K562 (cell line): ENCODE measurements around the gene CPSF4. TPM values are rescaled to one million over a fixed set of nuclear protein-coding genes. Genes with fewer than 3 reads are reported as not detected.

ENCODE experiments used
- ATAC-seq: fragments of 200-7000 bp; cut with Tn5 transposase; 3 replicates; pipeline ENCODE4 v1.9.1; 2020; ENCODE audit warnings: moderate library complexity
- BruUV-seq: library from RNA; stranded (reverse); fragments of 400-500 nt; replicated peaks from 2 replicates; lab custom pipeline; 2021; lab: Mats Ljungman, UMichigan
- CTCF ChIA-PET: fragments of 300-600 bp; formaldehyde crosslinking; extraction: SDS; loops from one replicate; lab custom pipeline; 2021; ENCODE audit warnings: low intra/inter-chr PET ratio; lab: Yijun Ruan, JAX
- POLR2A ChIA-PET: fragments of 300-600, 350-650 bp; sonication (Branson Sonifier 250); formaldehyde crosslinking; extraction: SDS; loops from one replicate; lab custom pipeline; 2021; ENCODE audit warnings: antibody characterized with exemption, inconsistent platforms; lab: Yijun Ruan, JAX
- DNase-seq, 4 experiments: peaks; one replicate each; pipeline versions ENCODE4 v3.0.0 to v3.0.0-alpha.2; 2011 to 2018; ENCODE audit warnings: low spot score in 3 of 4, mixed read lengths in 3 of 4; ENCODE audit errors: extremely low read depth in 1 of 4
- FAIRE-seq: peaks from 2 replicates; lab custom pipeline; 2011; peaks lifted over from hg19 to GRCh38; lab: Jason Lieb, UNC
- H2AFZ ChIP-seq: 2 replicates; pipeline ENCODE4 v1.6.0; 2011; ENCODE audit warnings: low read depth, low read length, control low read depth, inconsistent platforms
- H3K27ac ChIP-seq: fragments of 200-600 bp; 3 replicates; pipeline ENCODE4 v1.8.0; 2011; ENCODE audit warnings: low read depth, mild to moderate bottlenecking, control low read depth, inconsistent platforms, low read length, moderate library complexity, mixed read lengths; ENCODE audit errors: extremely low read depth
- H3K27me3 ChIP-seq, 2 experiments: fragments of 300-600 bp in 1 of 2; 2 replicates in 1 of 2; 3 replicates in 1 of 2; pipeline versions ENCODE4 v1.6.0 to v1.8.0; 2011; ENCODE audit warnings: inconsistent platforms in 2 of 2, low read length in 2 of 2, mild to moderate bottlenecking in 1 of 2, mixed read lengths in 1 of 2, moderate library complexity in 1 of 2; ENCODE audit not compliant: control insufficient read depth in 2 of 2, insufficient read depth in 2 of 2
- H3K36me3 ChIP-seq: fragments of 300-600 bp; 3 replicates; pipeline ENCODE4 v1.8.0; 2011; ENCODE audit warnings: mild to moderate bottlenecking, low read length, inconsistent platforms; ENCODE audit not compliant: control insufficient read depth, insufficient read depth
- H3K4me1 ChIP-seq, 2 experiments: fragments of 200-600 bp in 1 of 2; replicated peaks in 1 of 2; 2 replicates in 1 of 2; 3 replicates in 1 of 2; pipeline versions ENCODE4 v1.5.1 to v1.8.0; 2011; ENCODE audit warnings: inconsistent platforms in 2 of 2, low read length in 2 of 2, mild to moderate bottlenecking in 1 of 2, mixed read lengths in 1 of 2, moderate library complexity in 1 of 2; ENCODE audit not compliant: control insufficient read depth in 2 of 2, insufficient read depth in 2 of 2
- H3K4me2 ChIP-seq: 2 replicates; pipeline ENCODE4 v1.6.1; 2011; ENCODE audit warnings: low read length, control low read depth, inconsistent platforms, mixed read lengths; ENCODE audit not compliant: insufficient read depth
- H3K4me3 ChIP-seq: fragments of 200-600 bp; sonication (generic), shearing (Covaris generic); 2 replicates; pipeline ENCODE4 v1.5.1; 2016; ENCODE audit warnings: control low read depth, inconsistent platforms
- H3K79me2 ChIP-seq: fragments of 200-600 bp; 3 replicates; pipeline ENCODE4 v1.8.0; 2011; ENCODE audit warnings: low read length, inconsistent platforms; ENCODE audit not compliant: control insufficient read depth, insufficient read depth
- H3K9ac ChIP-seq, 2 experiments: 2 replicates each; pipeline versions ENCODE4 v1.6.0 to v1.6.1; 2011; ENCODE audit warnings: low read depth in 2 of 2, low read length in 2 of 2, control low read depth in 1 of 2, inconsistent platforms in 1 of 2, mild to moderate bottlenecking in 1 of 2, mixed read lengths in 1 of 2; ENCODE audit not compliant: insufficient read depth in 1 of 2
- H3K9me1 ChIP-seq: one replicate; pipeline ENCODE4 v1.6.0; 2011; ENCODE audit warnings: inconsistent platforms, mild to moderate bottlenecking, low read length, moderate library complexity; ENCODE audit not compliant: control insufficient read depth, insufficient read depth
- H3K9me3 ChIP-seq: replicated peaks from 2 replicates; pipeline ENCODE4 v1.5.1; 2011; ENCODE audit warnings: low read depth, low read length, inconsistent platforms; ENCODE audit not compliant: control insufficient read depth, insufficient read depth
- H4K20me1 ChIP-seq: replicated peaks from 2 replicates; pipeline ENCODE4 v1.6.1; 2011; ENCODE audit warnings: low read length, inconsistent platforms, mixed read lengths; ENCODE audit not compliant: control insufficient read depth, insufficient read depth
- CBFB ChIP-seq: sonication (generic); formaldehyde crosslinking; IDR thresholded peaks from 2 replicates; pipeline ENCODE4 v1.4.0; 2020; ENCODE audit warnings: mild to moderate bottlenecking, missing genetic modification reagents
- ETV5 ChIP-seq: sonication (generic); formaldehyde crosslinking; IDR thresholded peaks from 2 replicates; pipeline ENCODE4 v1.4.0; 2020; ENCODE audit warnings: low read depth, mild to moderate bottlenecking, missing genetic modification reagents
- ILF3 ChIP-seq: fragments of 450-650 bp; IDR thresholded peaks from 2 replicates; pipeline ENCODE4 v1.6.1; 2018; ENCODE audit warnings: antibody characterized with exemption, mild to moderate bottlenecking, moderate library complexity, borderline replicate concordance
- MAZ ChIP-seq, 2 experiments: fragments of 450-650 bp in 1 of 2; sonication (generic) in 1 of 2; formaldehyde crosslinking; IDR thresholded peaks in 1 of 2; conservative IDR thresholded peaks in 1 of 2; 2 replicates each; pipeline versions ENCODE4 v1.4.0 to v1.5.0; 2020; ENCODE audit warnings: mild to moderate bottlenecking in 1 of 2, missing genetic modification reagents in 1 of 2
- NBN ChIP-seq: fragments of 450-650 bp; IDR thresholded peaks from 2 replicates; pipeline ENCODE4 v1.6.1; 2016; ENCODE audit warnings: low read depth, mild to moderate bottlenecking
- PTBP1 ChIP-seq: fragments of 200-400 bp; formaldehyde crosslinking; IDR thresholded peaks from 2 replicates; pipeline ENCODE4 v1.6.1; 2017; ENCODE audit warnings: low read depth, low read length
- SIN3B ChIP-seq: fragments of 450-650 bp; IDR thresholded peaks from 2 replicates; pipeline ENCODE4 v1.6.1; 2017; ENCODE audit warnings: low read depth, mild to moderate bottlenecking, moderate library complexity
- SLC30A9 ChIP-seq: fragments of 250-450 bp; sonication (Bioruptor Pico); IDR thresholded peaks from 2 replicates; pipeline ENCODE4 v1.8.0; 2022; ENCODE audit warnings: mild to moderate bottlenecking, moderate library complexity
- SMAD3 ChIP-seq: fragments of 450-650 bp; formaldehyde crosslinking; conservative IDR thresholded peaks from 2 replicates; pipeline ENCODE4 v1.4.0; 2020; ENCODE audit warnings: mild to moderate bottlenecking
- ZNF644 ChIP-seq: fragments of 200-800 bp; sonication (Bioruptor generic); IDR thresholded peaks from 2 replicates; pipeline ENCODE4 v1.6.1; 2016; ENCODE audit warnings: low read depth, missing genetic modification characterization, missing compliant biosample characterization
- WGBS: fragments of 100-300 bp; shearing (Covaris generic); methylation state at CpG from one replicate; pipeline ENCODE4 v1.1.6; 2016; ENCODE audit warnings: low coverage, mixed read lengths; ENCODE audit not compliant: insufficient coverage; ENCODE audit errors: missing lambda C conversion rate; 5-methylcytosine and 5-hydroxymethylcytosine counted together
- in situ Hi-C: fragments of 300-500 bp; cut with MboI; formaldehyde crosslinking; loops from 4 replicates; pipeline ENCODE4 v1.15.0; 2018; ENCODE audit warnings: inconsistent platforms, mixed read lengths
- intact Hi-C: fragments of 100-400 bp; cut with micrococcal nuclease; formaldehyde crosslinking; loops from 2 replicates; pipeline ENCODE4 v1.14.2; 2022
- polyA plus RNA-seq, 8 experiments: library from polyadenylated mRNA; depleted of rRNA in 4 of 8; stranded (reverse) in 5 of 8; unstranded in 3 of 8; fragments of >200 nt; fragmentation: Nextera tagmentation in 2 of 8; fragmentation: Illumina TruSeq in 1 of 8; extraction: Ambion mirVana in 2 of 8; extraction: Trizol in 1 of 8; gene quantifications; 2 replicates each; pipeline versions ENCODE4 v1.2.1 to v1.2.3, GENCODE V29; 2011 to 2014; ENCODE audit warnings: inconsistent platforms in 1 of 8, missing spikeins in 1 of 8
- total RNA-seq, 7 experiments: library from RNA; depleted of rRNA in 6 of 7; stranded (reverse); fragments of >200 nt in 6 of 7; fragmentation: Illumina TruSeq in 2 of 7; extraction: Trizol in 2 of 7; gene quantifications; 2 replicates each; pipeline versions ENCODE4 v1.2.1 to v1.2.3, GENCODE V29; 2011 to 2021; ENCODE audit warnings: low replicate concordance in 1 of 7
- TF ChIP-seq, protein P1 (sequence below): fragments of 450-650 bp; IDR thresholded peaks from 2 replicates; pipeline ENCODE4 v1.6.1; 2016; ENCODE audit warnings: borderline replicate concordance
- TF ChIP-seq, protein P2 (sequence below): fragments of 250-450 bp; sonication (Bioruptor Pico); IDR thresholded peaks from 2 replicates; pipeline ENCODE4 v1.8.0; 2021; ENCODE audit warnings: moderate library complexity, mild to moderate bottlenecking, inconsistent platforms
- TF ChIP-seq, protein P3 (sequence below): fragments of 450-650 bp; formaldehyde crosslinking; IDR thresholded peaks from 2 replicates; pipeline ENCODE4 v1.4.0; 2020; ENCODE audit warnings: mild to moderate bottlenecking
- TF ChIP-seq, protein P4 (sequence below), 3 experiments: IDR thresholded peaks in 2 of 3; conservative IDR thresholded peaks in 1 of 3; 2 replicates each; pipeline ENCODE4 v1.5.1; 2011 to 2012; ENCODE audit warnings: low read length in 3 of 3, mild to moderate bottlenecking in 3 of 3, control low read depth in 2 of 3, improper control_type of control experiment in 1 of 3, inconsistent platforms in 1 of 3, low read depth in 1 of 3, mixed read lengths in 1 of 3, moderate library complexity in 1 of 3; ENCODE audit not compliant: insufficient read depth in 2 of 3

CPSF4 gene
- total and polyA plus RNA-seq, 9 of the 15 experiments (the other 6 are each of a cell fraction or from before 2014, with no cell fraction given): 16.9 to 118 (median 71.7) TPM

DNA sequence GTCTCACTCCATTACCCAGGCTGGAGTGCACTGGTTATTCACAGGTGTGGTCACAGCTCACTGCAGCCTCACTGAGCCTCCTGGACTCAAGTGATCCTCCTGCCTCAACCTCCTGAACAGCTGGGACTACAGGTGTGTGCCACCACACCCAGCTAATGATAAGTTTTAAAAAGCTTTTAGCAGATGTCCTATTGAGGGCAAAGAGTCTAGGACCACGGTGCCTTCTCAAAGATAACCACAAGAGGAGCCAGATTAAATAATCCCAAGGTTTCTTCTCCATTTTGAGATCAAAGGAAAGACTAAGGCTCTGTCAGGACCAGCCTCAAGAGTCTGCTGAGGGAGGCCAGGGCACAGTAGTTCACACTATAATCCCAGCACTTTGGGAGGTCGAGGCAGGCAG, 22.5 kb downstream of the CPSF4 start:
- DNase-seq (no peak), ATAC-seq (no peak), FAIRE-seq (no peak)
- H4K20me1 ChIP-seq: peaks cover 58% of the 10 kb centered on the region
- H2AFZ ChIP-seq: no peak overlapping the region
- H3K4me2 ChIP-seq: no peak overlapping the region
- in situ Hi-C loops: no loop called here
- H3K9me3 ChIP-seq: no peaks in the 10 kb centered on the region
- WGBS: 73% methylated on average over 2 of the region's 2 CpGs
- ChIA-PET CTCF (no interaction called here), POLR2A (interaction anchor here (0.6 to 1.5 kb wide), 3 partner anchors 52 to 777 kb away, joined by 3 to 6 read pairs (median 3); partner anchors contain the start of genes BUD31 and PDAP1)
- peak overlapping the region in 1 of 2 experiments; percentile 33; a peak in 1 of 4 replicates for H3K9ac ChIP-seq
- H3K9me1 ChIP-seq: no peaks in the 10 kb centered on the region
- intact Hi-C loops: no loop called here
- peaks cover 93% of the 10 kb centered on the region for H3K79me2 ChIP-seq
- H3K4me3 ChIP-seq: no peak overlapping the region
- no TSS peak for BruUV-seq
- H3K36me3 ChIP-seq: peaks cover 88% of the 10 kb centered on the region
- no peak overlapping the region for H3K27ac ChIP-seq
- H3K4me1 ChIP-seq: peaks cover 13 to 34% of the 10 kb centered on the region in 2 experiments; a peak in 4 of 5 replicates
- no peaks in the 10 kb centered on the region for H3K27me3 ChIP-seq
- no peak for TF ChIP-seq SIN3B
- TF ChIP-seq, protein P1, sequence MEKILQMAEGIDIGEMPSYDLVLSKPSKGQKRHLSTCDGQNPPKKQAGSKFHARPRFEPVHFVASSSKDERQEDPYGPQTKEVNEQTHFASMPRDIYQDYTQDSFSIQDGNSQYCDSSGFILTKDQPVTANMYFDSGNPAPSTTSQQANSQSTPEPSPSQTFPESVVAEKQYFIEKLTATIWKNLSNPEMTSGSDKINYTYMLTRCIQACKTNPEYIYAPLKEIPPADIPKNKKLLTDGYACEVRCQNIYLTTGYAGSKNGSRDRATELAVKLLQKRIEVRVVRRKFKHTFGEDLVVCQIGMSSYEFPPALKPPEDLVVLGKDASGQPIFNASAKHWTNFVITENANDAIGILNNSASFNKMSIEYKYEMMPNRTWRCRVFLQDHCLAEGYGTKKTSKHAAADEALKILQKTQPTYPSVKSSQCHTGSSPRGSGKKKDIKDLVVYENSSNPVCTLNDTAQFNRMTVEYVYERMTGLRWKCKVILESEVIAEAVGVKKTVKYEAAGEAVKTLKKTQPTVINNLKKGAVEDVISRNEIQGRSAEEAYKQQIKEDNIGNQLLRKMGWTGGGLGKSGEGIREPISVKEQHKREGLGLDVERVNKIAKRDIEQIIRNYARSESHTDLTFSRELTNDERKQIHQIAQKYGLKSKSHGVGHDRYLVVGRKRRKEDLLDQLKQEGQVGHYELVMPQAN: no peak
- TF ChIP-seq PTBP1: no peak
- no peak for TF ChIP-seq ILF3
- no peak for TF ChIP-seq ZNF644 (tag)
- TF ChIP-seq MAZ (CRISPR knock-in tag; conservative IDR thresholded peaks at IDR 0.05 in 1 of 2, IDR thresholded peaks at IDR 0.05 in 1 of 2): no peak
- TF ChIP-seq, protein P2, sequence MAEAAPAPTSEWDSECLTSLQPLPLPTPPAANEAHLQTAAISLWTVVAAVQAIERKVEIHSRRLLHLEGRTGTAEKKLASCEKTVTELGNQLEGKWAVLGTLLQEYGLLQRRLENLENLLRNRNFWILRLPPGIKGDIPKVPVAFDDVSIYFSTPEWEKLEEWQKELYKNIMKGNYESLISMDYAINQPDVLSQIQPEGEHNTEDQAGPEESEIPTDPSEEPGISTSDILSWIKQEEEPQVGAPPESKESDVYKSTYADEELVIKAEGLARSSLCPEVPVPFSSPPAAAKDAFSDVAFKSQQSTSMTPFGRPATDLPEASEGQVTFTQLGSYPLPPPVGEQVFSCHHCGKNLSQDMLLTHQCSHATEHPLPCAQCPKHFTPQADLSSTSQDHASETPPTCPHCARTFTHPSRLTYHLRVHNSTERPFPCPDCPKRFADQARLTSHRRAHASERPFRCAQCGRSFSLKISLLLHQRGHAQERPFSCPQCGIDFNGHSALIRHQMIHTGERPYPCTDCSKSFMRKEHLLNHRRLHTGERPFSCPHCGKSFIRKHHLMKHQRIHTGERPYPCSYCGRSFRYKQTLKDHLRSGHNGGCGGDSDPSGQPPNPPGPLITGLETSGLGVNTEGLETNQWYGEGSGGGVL: no peak
- TF ChIP-seq, protein P3, sequence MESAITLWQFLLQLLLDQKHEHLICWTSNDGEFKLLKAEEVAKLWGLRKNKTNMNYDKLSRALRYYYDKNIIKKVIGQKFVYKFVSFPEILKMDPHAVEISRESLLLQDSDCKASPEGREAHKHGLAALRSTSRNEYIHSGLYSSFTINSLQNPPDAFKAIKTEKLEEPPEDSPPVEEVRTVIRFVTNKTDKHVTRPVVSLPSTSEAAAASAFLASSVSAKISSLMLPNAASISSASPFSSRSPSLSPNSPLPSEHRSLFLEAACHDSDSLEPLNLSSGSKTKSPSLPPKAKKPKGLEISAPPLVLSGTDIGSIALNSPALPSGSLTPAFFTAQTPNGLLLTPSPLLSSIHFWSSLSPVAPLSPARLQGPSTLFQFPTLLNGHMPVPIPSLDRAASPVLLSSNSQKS: no peak
- TF ChIP-seq CBFB: 0 out of 2 replicates have a peak, but pooled peaks have one; percentile 13
- no peak for TF ChIP-seq ETV5 (CRISPR knock-in tag)
- no peak for TF ChIP-seq NBN
- no peak for TF ChIP-seq SMAD3
- TF ChIP-seq, protein P4, sequence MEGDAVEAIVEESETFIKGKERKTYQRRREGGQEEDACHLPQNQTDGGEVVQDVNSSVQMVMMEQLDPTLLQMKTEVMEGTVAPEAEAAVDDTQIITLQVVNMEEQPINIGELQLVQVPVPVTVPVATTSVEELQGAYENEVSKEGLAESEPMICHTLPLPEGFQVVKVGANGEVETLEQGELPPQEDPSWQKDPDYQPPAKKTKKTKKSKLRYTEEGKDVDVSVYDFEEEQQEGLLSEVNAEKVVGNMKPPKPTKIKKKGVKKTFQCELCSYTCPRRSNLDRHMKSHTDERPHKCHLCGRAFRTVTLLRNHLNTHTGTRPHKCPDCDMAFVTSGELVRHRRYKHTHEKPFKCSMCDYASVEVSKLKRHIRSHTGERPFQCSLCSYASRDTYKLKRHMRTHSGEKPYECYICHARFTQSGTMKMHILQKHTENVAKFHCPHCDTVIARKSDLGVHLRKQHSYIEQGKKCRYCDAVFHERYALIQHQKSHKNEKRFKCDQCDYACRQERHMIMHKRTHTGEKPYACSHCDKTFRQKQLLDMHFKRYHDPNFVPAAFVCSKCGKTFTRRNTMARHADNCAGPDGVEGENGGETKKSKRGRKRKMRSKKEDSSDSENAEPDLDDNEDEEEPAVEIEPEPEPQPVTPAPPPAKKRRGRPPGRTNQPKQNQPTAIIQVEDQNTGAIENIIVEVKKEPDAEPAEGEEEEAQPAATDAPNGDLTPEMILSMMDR (IDR thresholded peaks at IDR 0.05 in 2 of 3, conservative IDR thresholded peaks at IDR 0.05 in 1 of 3; ENCODE audit: insufficient read depth in 2 of 3, low read depth in 1 of 3, low read length in 3 of 3): peak in 1 of 3 experiments; percentile 17; a peak in 1 of 6 replicates
- no peak for TF ChIP-seq SLC30A9 (CRISPR knock-in tag)
